Progenitor cell of endocrine pancreas (in vitro differentiated cells): ENCODE measurements around the gene THRB. TPM values are rescaled to one million over a fixed set of nuclear protein-coding genes. Genes with fewer than 3 reads are reported as not detected.
A peak's percentile ranks its signal among the peaks of the same experiment; 100 is the strongest.

ENCODE experiments used
- DNase-seq: peaks from one replicate; pipeline ENCODE4 v3.0.0; 2021; ENCODE audit warnings: low spot score; ENCODE audit not compliant: unreplicated experiment
- H3K27ac Mint-ChIP-seq: 2 replicates; pipeline ENCODE4 v1.8.0; 2021; ENCODE audit warnings: mild to moderate bottlenecking, moderate library complexity, mixed read lengths
- H3K27me3 Mint-ChIP-seq: 2 replicates; pipeline ENCODE4 v1.8.0; 2021; ENCODE audit warnings: mixed read lengths
- H3K36me3 Mint-ChIP-seq: 2 replicates; pipeline ENCODE4 v1.8.0; 2022; ENCODE audit warnings: mixed read lengths; ENCODE audit not compliant: insufficient read depth
- H3K4me1 Mint-ChIP-seq: 2 replicates; pipeline ENCODE4 v1.8.0; 2021; ENCODE audit warnings: low read depth, mixed read lengths
- H3K4me3 Mint-ChIP-seq: 2 replicates; pipeline ENCODE4 v1.8.0; 2021; ENCODE audit warnings: low read depth, mild to moderate bottlenecking, moderate library complexity, mixed read lengths
- H3K9me3 Mint-ChIP-seq: 2 replicates; pipeline ENCODE4 v1.8.0; 2021; ENCODE audit warnings: low read depth, mixed read lengths
- total RNA-seq: library from RNA; stranded (reverse); gene quantifications from 2 replicates; pipeline ENCODE4 v1.2.1, GENCODE V29; 2021
- TF ChIP-seq, protein P1 (sequence below): fragments of 200-600 bp; sonication (generic); IDR thresholded peaks from one replicate; pipeline ENCODE4 v1.5.0; 2021; ENCODE audit warnings: antibody characterized with exemption, mild to moderate bottlenecking; ENCODE audit not compliant: unreplicated experiment

The THRB gene
- total RNA-seq, 1 donor from 2014 or later: 19.7 TPM

DNA sequence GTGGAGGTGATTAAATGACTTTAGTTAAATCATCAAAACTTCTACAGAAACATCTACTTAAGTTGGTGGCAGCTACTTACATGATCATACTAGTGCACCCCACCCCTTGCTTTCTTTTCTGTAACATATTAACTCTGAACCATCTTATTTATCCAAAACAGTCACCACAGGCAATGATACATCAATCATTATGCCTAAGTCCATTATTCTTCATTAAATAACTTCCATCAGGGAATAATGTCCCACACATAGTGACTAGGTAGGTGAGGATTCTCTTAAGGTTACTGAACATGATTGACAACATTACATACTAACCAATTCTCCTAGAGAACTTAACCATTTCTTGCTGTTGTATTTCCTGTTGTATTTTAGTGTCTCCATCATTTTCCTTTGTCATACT is 339.4 kb downstream of the THRB start:
- TF ChIP-seq, protein P1, sequence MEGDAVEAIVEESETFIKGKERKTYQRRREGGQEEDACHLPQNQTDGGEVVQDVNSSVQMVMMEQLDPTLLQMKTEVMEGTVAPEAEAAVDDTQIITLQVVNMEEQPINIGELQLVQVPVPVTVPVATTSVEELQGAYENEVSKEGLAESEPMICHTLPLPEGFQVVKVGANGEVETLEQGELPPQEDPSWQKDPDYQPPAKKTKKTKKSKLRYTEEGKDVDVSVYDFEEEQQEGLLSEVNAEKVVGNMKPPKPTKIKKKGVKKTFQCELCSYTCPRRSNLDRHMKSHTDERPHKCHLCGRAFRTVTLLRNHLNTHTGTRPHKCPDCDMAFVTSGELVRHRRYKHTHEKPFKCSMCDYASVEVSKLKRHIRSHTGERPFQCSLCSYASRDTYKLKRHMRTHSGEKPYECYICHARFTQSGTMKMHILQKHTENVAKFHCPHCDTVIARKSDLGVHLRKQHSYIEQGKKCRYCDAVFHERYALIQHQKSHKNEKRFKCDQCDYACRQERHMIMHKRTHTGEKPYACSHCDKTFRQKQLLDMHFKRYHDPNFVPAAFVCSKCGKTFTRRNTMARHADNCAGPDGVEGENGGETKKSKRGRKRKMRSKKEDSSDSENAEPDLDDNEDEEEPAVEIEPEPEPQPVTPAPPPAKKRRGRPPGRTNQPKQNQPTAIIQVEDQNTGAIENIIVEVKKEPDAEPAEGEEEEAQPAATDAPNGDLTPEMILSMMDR: no peak
- H3K36me3 Mint-ChIP-seq: no peaks in the 10 kb centered on the region
- H3K27ac Mint-ChIP-seq: no peak overlapping the region
- DNase-seq: no peak
- H3K9me3 Mint-ChIP-seq: no peaks in the 10 kb centered on the region
- H3K27me3 Mint-ChIP-seq: no peaks in the 10 kb centered on the region
- H3K4me1 Mint-ChIP-seq: peaks cover 1% of the 10 kb centered on the region
- H3K4me3 Mint-ChIP-seq: no peak overlapping the region

DNA sequence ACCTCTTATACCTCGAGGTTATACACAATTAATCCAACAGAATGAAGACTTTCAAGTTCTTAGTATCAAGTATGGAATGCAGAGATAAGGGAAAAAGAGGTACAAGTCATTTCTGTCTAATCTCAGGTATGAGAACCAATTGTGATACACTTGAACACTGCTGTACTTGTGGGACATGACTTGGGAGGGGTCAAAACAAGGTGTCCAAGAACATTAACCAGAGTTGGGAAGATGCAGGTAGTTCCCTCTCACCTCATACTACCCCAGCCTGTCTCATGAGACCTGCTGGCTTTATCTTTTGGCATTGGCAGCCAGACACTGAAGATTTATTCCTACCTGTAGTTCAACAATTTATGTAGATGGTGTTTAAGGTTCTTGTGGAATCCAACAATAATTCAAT is 339.9 kb downstream of the THRB start:
- no peaks in the 10 kb centered on the region for H3K27me3 Mint-ChIP-seq
- TF ChIP-seq, protein P1: no peak
- no peak overlapping the region for H3K4me3 Mint-ChIP-seq
- peaks cover 1% of the 10 kb centered on the region for H3K4me1 Mint-ChIP-seq
- H3K27ac Mint-ChIP-seq: no peak overlapping the region
- DNase-seq: no peak
- H3K9me3 Mint-ChIP-seq: no peaks in the 10 kb centered on the region
- H3K36me3 Mint-ChIP-seq: no peaks in the 10 kb centered on the region

DNA sequence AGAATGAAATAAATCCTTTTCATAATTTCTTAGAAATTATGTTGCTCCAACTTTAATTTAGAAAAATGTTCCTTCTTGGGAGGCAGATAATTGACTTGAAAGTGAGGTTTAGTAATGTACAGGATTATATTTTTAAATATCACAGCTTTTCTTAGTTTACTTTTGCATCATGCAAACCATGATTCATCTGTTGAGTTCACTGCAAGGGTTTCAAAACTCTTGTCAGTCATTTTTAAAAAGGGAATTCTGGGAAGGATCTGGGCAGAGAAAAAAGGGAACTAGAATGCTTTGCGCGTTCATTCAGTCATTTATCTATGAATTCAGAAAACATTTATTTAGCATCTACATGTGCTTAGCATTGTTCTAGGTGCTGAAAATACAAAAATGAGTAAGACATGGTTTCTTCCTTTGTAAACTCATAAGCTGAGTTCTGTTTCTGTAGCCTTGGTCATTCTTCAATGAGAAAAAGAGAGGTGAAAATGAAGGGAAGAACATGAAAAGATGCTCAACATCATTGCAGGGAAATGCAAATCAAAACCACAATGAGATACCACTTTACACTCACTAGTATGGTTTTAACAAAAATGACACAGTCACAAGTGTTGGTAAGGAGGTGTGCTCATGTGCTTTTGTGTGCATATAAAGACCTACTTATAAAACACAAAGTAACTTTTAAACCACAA is 340.5 kb downstream of the THRB start:
- H3K9me3 Mint-ChIP-seq: no peaks in the 10 kb centered on the region
- H3K4me3 Mint-ChIP-seq: no peak overlapping the region
- TF ChIP-seq, protein P1: no peak
- no peak for DNase-seq
- H3K4me1 Mint-ChIP-seq: peaks cover 1% of the 10 kb centered on the region
- H3K36me3 Mint-ChIP-seq: no peaks in the 10 kb centered on the region
- no peak overlapping the region for H3K27ac Mint-ChIP-seq
- H3K27me3 Mint-ChIP-seq: no peaks in the 10 kb centered on the region

DNA sequence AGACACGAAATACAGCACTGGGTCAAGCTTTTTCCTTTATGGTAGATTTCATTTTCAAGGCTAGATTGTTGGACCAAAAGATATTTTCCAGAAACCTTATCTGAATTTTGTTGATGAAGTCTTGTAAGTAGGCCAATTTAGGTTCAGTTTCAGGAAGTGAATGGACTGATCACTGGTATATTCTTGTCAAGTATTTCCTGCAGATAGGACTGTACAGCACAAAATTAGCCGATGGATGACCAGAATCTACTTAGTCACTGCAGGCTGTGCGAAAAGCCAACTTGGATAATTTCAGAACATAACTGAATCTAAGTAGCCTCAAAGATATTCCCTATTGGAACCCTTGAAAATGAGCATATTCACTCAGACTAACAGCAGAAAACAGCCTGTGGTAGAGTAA is 343.1 kb downstream of the THRB start:
- H3K36me3 Mint-ChIP-seq: peaks cover 2% of the 10 kb centered on the region
- no peak for DNase-seq
- H3K27ac Mint-ChIP-seq: no peak overlapping the region
- TF ChIP-seq, protein P1: no peak
- no peak overlapping the region for H3K4me3 Mint-ChIP-seq
- no peaks in the 10 kb centered on the region for H3K27me3 Mint-ChIP-seq
- H3K4me1 Mint-ChIP-seq: peaks cover 1% of the 10 kb centered on the region
- no peaks in the 10 kb centered on the region for H3K9me3 Mint-ChIP-seq

DNA sequence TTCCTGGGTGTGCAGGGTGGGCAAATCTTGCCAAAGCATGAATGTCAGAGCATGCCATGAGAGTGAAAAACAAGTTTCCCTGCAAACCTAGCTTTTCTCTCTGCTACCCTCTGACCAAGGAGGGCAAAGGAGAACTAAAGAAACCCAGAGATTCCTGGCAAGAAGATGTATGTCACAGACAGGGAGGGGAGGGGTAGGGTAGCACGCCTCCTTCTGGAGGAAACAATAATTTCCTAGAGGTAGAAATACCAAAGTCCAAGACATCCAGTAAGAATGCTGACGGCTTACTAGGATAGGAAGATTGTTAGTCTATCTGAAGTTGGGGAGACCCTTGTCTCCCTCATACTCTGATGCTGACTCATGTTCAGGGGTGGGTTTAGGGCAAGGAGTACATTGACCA is 345.6 kb downstream of the THRB start:
- Mint-ChIP-seq H3K9me3 (no peaks in the 10 kb centered on the region), H3K27me3 (no peaks in the 10 kb centered on the region), H3K27ac (no peak overlapping the region), H3K4me1 (peaks cover 11% of the 10 kb centered on the region), H3K36me3 (peaks cover 2% of the 10 kb centered on the region), H3K4me3 (no peak overlapping the region)
- TF ChIP-seq, protein P1: peak; percentile 13
- no peak for DNase-seq
